Natural killer cell (primary cell): Measurements from ENCODE around the gene ATXN7L2. TPM values are rescaled to one million over a fixed set of nuclear protein-coding genes. Genes with fewer than 3 reads are reported as not detected.
"Not testable (repeated sequence)": the region's sequence is repeated elsewhere in the genome, so short reads cannot be mapped to it uniquely, and the experiment has no call there.

Source experiments
- ATAC-seq, 3 donors: fragments of 150-1000 bp in 2 of 3; fragments of 200-7000 bp in 1 of 3; cut with Tn5 transposase; 1 replicate in 1 of 3; 2 replicates in 2 of 3; pipeline ENCODE4 v1.10.0; 2021; ENCODE audit warnings: mild to moderate bottlenecking in 2 of 3, moderate library complexity in 2 of 3
- DNase-seq, 2 donors: peaks; one replicate each; pipeline versions ENCODE4 v3.0.0 to v3.0.0-alpha.2; 2013 to 2021; ENCODE audit warnings: mixed read lengths in 1 of 2
- H3K27ac ChIP-seq: one replicate; pipeline ENCODE4 v1.5.1; 2013; ENCODE audit warnings: mild to moderate bottlenecking, low read length
- H3K27me3 ChIP-seq: one replicate; pipeline ENCODE4 v1.6.1; 2013; ENCODE audit warnings: low read length; ENCODE audit not compliant: control insufficient read depth, insufficient read depth
- H3K36me3 ChIP-seq: one replicate; pipeline ENCODE4 v1.6.1; 2013; ENCODE audit warnings: low read length; ENCODE audit not compliant: control insufficient read depth, insufficient read depth
- H3K4me1 ChIP-seq: one replicate; pipeline ENCODE4 v1.6.1; 2013; ENCODE audit warnings: low read length; ENCODE audit not compliant: control insufficient read depth, insufficient read depth
- H3K4me3 ChIP-seq: one replicate; pipeline ENCODE4 v1.5.1; 2013; ENCODE audit warnings: low read length
- H3K9me3 ChIP-seq: one replicate; pipeline ENCODE4 v1.6.1; 2013; ENCODE audit warnings: low read length; ENCODE audit not compliant: control insufficient read depth, insufficient read depth
- H3K27ac Mint-ChIP-seq, 2 donors: one replicate each; pipeline ENCODE4 v1.8.0; 2022; ENCODE audit warnings: mild to moderate bottlenecking in 2 of 2, mixed read lengths in 2 of 2, moderate library complexity in 1 of 2
- H3K27me3 Mint-ChIP-seq, 2 donors: one replicate each; pipeline ENCODE4 v1.8.0; 2022; ENCODE audit warnings: low read depth in 2 of 2, mixed read lengths in 2 of 2
- H3K36me3 Mint-ChIP-seq: one replicate; pipeline ENCODE4 v1.8.0; 2022; ENCODE audit warnings: mixed read lengths
- H3K4me1 Mint-ChIP-seq, 2 donors: one replicate each; pipeline ENCODE4 v1.8.0; 2022; ENCODE audit warnings: mixed read lengths in 2 of 2
- H3K4me3 Mint-ChIP-seq: one replicate; pipeline ENCODE4 v1.8.0; 2022; ENCODE audit warnings: mild to moderate bottlenecking, moderate library complexity, mixed read lengths
- H3K9me3 Mint-ChIP-seq, 2 donors: one replicate each; pipeline ENCODE4 v1.8.0; 2022; ENCODE audit warnings: mixed read lengths in 2 of 2
- WGBS: methylation state at CpG from one replicate; pipeline ENCODE4 v1.1.7; 2013; ENCODE audit warnings: missing lambda C conversion rate; ENCODE audit not compliant: insufficient coverage; 5-methylcytosine and 5-hydroxymethylcytosine counted together
- intact Hi-C: fragments of 100-400 bp; cut with micrococcal nuclease; formaldehyde crosslinking; loops from one replicate; pipeline ENCODE4 v1.14.2; 2022
- total RNA-seq, 4 donors: library from RNA; stranded (reverse); fragments of 120-200 nt in 1 of 4; gene quantifications; one replicate each; pipeline versions ENCODE4 v1.2.3 to v1.2.4, GENCODE V29; 2013 to 2022
- TF ChIP-seq, protein P1 (sequence below): fragments of 200-600 bp; IDR thresholded peaks from one replicate; pipeline ENCODE4 v1.8.0; 2022; ENCODE audit warnings: antibody characterized with exemption

ATXN7L2 gene
- total RNA-seq, 3 donors from 2014 or later (not counting 1 experiment from before 2014, with no cell fraction given), result 16.4 to 18.5 (median 18.3) TPM

DNA sequence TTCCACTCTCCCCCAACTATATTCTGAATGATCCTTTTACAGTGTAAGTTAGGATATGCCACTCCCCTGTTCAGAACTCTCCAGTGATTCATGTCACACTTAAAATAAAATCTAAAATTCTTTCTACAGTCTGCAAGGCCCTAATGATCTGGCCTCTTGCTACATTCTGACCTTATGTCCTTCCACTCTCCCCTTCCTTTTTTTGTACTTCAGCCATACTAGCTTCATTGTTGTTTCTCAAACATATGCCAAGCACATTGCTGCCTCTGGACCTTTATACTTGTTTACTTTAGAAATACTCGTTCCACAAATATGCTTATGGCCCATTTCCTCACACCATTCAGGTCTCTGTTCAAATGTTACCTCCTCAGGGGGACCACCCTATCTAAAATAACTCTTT is 42.6 kb upstream of the ATXN7L2 start:
- Mint-ChIP-seq H3K9me3 (no peaks in the 10 kb centered on the region), H3K27me3 (peaks cover 2 to 6% of the 10 kb centered on the region in 2 donors), H3K4me1 (no peaks in the 10 kb centered on the region), H3K27ac (no peak overlapping the region), H3K36me3 (no peaks in the 10 kb centered on the region), H3K4me3 (no peak overlapping the region)
- TF ChIP-seq, protein P1, sequence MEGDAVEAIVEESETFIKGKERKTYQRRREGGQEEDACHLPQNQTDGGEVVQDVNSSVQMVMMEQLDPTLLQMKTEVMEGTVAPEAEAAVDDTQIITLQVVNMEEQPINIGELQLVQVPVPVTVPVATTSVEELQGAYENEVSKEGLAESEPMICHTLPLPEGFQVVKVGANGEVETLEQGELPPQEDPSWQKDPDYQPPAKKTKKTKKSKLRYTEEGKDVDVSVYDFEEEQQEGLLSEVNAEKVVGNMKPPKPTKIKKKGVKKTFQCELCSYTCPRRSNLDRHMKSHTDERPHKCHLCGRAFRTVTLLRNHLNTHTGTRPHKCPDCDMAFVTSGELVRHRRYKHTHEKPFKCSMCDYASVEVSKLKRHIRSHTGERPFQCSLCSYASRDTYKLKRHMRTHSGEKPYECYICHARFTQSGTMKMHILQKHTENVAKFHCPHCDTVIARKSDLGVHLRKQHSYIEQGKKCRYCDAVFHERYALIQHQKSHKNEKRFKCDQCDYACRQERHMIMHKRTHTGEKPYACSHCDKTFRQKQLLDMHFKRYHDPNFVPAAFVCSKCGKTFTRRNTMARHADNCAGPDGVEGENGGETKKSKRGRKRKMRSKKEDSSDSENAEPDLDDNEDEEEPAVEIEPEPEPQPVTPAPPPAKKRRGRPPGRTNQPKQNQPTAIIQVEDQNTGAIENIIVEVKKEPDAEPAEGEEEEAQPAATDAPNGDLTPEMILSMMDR, result no peak
- 55% methylated on average over 1 of the region's 1 CpG for WGBS
- H3K4me3 ChIP-seq, result no peak overlapping the region
- H3K36me3 ChIP-seq, result no peaks in the 10 kb centered on the region
- ATAC-seq (no peak), DNase-seq (no peak)
- H3K9me3 ChIP-seq, result no peaks in the 10 kb centered on the region
- H3K27me3 ChIP-seq, result peaks cover 11% of the 10 kb centered on the region
- intact Hi-C loops, result no loop called here
- H3K4me1 ChIP-seq, result no peaks in the 10 kb centered on the region
- H3K27ac ChIP-seq, result no peak overlapping the region

DNA sequence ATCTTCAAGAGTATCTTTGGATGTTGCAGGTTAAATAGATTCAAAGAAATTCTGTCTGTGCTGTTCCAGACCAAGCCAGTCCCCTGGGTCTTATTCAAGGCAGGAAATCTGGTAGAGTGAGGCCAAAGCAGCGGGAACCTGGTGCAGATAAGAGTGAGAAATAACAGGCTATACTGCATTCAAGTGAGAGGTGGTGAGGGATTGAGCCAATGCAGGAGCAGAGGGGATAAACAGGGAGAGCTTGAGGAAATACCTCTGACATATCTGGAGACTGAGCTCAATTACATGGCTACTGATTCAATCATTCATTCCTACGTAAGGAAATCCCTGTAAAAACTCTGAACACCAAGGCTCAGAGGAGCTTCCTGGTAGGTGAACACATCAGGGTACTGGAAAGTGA is 40.2 kb upstream of the ATXN7L2 start:
- intact Hi-C loops, result no loop called here
- H3K4me3 Mint-ChIP-seq, result no peak overlapping the region
- H3K9me3 ChIP-seq, result no peaks in the 10 kb centered on the region

DNA sequence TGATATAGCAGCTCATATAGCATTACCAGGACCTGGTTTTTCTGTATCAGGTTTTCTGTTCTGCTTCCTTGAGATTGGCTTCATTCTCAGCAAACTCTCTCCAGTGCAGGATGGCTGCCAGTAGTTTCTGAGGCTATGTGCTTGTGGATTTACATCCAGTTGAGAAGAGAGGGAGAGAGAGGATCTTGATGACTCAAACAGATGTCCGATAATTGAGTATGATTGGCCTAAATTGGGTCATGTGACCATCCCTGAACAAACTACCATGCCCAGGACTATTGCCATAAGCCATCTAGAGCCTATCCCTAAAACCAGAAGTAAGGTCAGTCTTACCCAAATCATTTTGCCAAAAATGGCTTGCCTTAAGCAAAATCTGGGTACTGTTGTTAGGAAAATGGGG is 39.4 kb upstream of the ATXN7L2 start:
- intact Hi-C loops, result no loop called here
- no peak overlapping the region for H3K27ac ChIP-seq
- ATAC-seq (no peak), DNase-seq (no peak)
- no peak overlapping the region for H3K4me3 Mint-ChIP-seq
- H3K4me3 ChIP-seq, result no peak overlapping the region
- peaks cover 7 to 17% of the 10 kb centered on the region in 2 donors for H3K27me3 Mint-ChIP-seq
- no peak overlapping the region for H3K27ac Mint-ChIP-seq
- no peaks in the 10 kb centered on the region for H3K4me1 Mint-ChIP-seq
- no peaks in the 10 kb centered on the region for H3K4me1 ChIP-seq
- H3K36me3 ChIP-seq, result no peaks in the 10 kb centered on the region
- no peaks in the 10 kb centered on the region for H3K9me3 ChIP-seq
- H3K27me3 ChIP-seq, result peaks cover 16% of the 10 kb centered on the region
- TF ChIP-seq, protein P1, result no peak
- no peaks in the 10 kb centered on the region for H3K36me3 Mint-ChIP-seq
- no peaks in the 10 kb centered on the region for H3K9me3 Mint-ChIP-seq
- WGBS, result no CpG with 5 or more reads among the region's 1 CpG

More for the DNA sequence above, 40.2 kb upstream of the ATXN7L2 start:
- no peak overlapping the region for H3K27ac Mint-ChIP-seq
- peaks cover 7 to 17% of the 10 kb centered on the region in 2 donors for H3K27me3 Mint-ChIP-seq
- DNase-seq (no peak), ATAC-seq (no peak)
- H3K4me1 Mint-ChIP-seq, result no peaks in the 10 kb centered on the region
- H3K4me1 ChIP-seq, result no peaks in the 10 kb centered on the region
- H3K27ac ChIP-seq, result no peak overlapping the region
- peaks cover 16% of the 10 kb centered on the region for H3K27me3 ChIP-seq
- TF ChIP-seq, protein P1, result no peak
- WGBS, result 84% methylated on average over 2 of the region's 2 CpGs
- no peaks in the 10 kb centered on the region for H3K9me3 Mint-ChIP-seq
- no peaks in the 10 kb centered on the region for H3K36me3 Mint-ChIP-seq
- no peaks in the 10 kb centered on the region for H3K36me3 ChIP-seq
- H3K4me3 ChIP-seq, result no peak overlapping the region

DNA sequence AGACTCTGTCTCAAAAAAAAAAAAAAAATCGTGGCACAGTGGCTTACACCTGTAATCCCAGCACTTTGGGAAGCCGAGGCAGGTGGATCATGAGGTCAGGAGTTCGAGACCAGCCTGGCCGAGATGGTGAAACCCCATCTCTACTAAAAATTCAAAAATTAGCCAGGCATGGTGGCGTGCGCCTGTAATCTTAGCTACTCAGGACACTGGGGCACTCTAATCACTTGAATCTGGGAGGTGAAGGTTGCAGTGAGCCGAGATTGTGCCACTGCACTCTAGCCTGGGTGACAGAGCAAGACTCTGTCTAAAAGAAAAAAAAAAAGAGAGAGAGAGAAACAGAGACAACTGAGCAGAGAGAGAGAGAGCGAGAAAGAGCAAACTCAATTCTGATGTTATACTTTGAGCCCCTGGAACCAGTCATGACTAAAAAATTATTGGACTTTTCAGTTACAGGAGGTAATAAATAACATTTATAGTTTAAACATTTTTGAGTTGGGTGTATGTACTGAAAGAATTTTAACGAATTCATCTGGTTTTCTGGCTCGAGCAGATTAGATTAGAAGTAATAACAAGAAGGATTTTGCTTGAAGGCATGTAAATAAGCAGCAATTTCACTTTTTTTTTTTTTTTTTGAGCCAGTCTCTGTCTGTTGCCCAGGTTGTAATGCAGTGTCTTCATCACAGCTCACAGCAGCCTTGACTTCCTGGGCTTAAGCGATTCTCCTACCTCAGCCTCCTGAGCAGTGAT is 37.6 kb upstream of the ATXN7L2 start:
- H3K27ac Mint-ChIP-seq, H3K4me3 Mint-ChIP-seq, H3K36me3 ChIP-seq, H3K9me3 ChIP-seq, H3K9me3 Mint-ChIP-seq, DNase-seq, H3K4me1 Mint-ChIP-seq, H3K27ac ChIP-seq, intact Hi-C loops, ATAC-seq, H3K4me1 ChIP-seq, H3K36me3 Mint-ChIP-seq, H3K4me3 ChIP-seq: not testable (repeated sequence)
- peaks cover 19% of the 10 kb centered on the region for H3K27me3 ChIP-seq
- 75% methylated on average over 10 of the region's 11 CpGs for WGBS
- peaks cover 14 to 28% of the 10 kb centered on the region in 2 donors for H3K27me3 Mint-ChIP-seq
